Measurements from ENCODE around the gene MEAK7. TPM values are rescaled to one million over a fixed set of nuclear protein-coding genes. Genes with fewer than 3 reads are reported as not detected.

Gene MEAK7
- total RNA-seq, 4 donors from 2014 or later: 9.2 to 15.9 (median 14.3) TPM

DNA sequence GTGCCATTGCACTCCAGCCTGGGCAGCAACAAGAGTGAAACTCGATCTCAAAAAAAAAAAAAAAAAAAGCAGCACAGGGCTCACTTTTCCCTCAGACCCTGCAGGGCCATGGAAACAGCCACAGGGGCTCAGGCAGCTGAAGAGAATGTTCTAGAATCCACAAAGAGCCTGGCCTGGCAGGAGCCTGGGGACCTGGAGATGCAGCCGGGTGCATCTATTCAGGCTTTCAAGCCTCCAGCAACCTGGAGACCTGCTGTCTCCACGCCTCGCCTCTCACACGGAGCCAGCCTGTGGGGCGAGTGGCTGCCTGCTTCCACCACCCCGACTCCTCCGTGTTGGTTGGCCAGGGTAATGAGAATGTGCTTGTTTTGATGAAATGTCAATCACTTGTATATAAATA is 44.0 kb upstream of the MEAK7 start:
- WGBS, 2 donors: 83 to 85% methylated on average over 8 of the region's 8 CpGs

DNA sequence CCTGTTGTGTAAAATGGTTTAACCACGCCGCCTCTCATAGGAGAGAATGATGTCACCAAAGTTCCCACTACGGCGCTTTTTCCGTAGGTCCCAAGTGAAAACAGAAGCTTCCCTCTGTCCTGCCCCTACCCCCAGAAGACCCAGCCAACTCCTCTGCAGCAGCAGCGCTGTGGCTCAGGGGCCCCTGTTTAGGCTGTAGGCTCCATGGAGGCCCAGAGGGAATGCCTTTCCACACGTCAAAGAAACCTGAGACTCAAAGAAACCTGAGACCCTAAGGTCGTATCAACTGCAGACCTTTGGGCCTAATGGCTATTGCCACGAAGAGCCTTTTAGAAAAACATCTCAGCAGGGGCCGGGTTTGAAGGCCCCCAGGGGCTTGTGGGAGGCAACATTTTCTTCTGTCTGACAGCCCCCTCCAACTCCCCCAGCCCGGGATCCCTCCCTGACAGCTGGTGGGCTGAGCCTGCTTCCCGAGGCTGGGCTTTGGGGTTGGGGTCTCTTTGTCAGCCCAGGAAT is 43.1 kb upstream of the MEAK7 start:
- Histone ChIP-seq H3K27ac (no peak overlapping the region), H3K9me3 (no peaks in the 10 kb centered on the region), H3K4me1 (peaks cover 0 to 12% (median 4%) of the 10 kb centered on the region in 4 donors), H3K27me3 (peaks cover 0 to 4% of the 10 kb centered on the region in 2 donors), H3K36me3 (no peaks in the 10 kb centered on the region), H3K4me3 (no peak overlapping the region)
- no peak for TF ChIP-seq EP300 (IDR thresholded peaks at IDR 0.05)
- TF ChIP-seq POLR2A (IDR thresholded peaks at IDR 0.05): no peak
- TF ChIP-seq, protein P1, sequence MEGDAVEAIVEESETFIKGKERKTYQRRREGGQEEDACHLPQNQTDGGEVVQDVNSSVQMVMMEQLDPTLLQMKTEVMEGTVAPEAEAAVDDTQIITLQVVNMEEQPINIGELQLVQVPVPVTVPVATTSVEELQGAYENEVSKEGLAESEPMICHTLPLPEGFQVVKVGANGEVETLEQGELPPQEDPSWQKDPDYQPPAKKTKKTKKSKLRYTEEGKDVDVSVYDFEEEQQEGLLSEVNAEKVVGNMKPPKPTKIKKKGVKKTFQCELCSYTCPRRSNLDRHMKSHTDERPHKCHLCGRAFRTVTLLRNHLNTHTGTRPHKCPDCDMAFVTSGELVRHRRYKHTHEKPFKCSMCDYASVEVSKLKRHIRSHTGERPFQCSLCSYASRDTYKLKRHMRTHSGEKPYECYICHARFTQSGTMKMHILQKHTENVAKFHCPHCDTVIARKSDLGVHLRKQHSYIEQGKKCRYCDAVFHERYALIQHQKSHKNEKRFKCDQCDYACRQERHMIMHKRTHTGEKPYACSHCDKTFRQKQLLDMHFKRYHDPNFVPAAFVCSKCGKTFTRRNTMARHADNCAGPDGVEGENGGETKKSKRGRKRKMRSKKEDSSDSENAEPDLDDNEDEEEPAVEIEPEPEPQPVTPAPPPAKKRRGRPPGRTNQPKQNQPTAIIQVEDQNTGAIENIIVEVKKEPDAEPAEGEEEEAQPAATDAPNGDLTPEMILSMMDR (IDR thresholded peaks at IDR 0.05): no peak
- WGBS, 2 donors: 73 to 81% methylated on average over 12 of the region's 12 CpGs
- DNase-seq (ENCODE audit: low spot score in 2 of 2): no peak

More for the DNA sequence above, 44.0 kb upstream of the MEAK7 start:
- H3K36me3 ChIP-seq: no peaks in the 10 kb centered on the region
- H3K27me3 ChIP-seq: peaks cover 0 to 4% of the 10 kb centered on the region in 2 donors
- H3K4me3 ChIP-seq: no peak overlapping the region
- no peak for DNase-seq (ENCODE audit: low spot score in 2 of 2)
- TF ChIP-seq EP300 (IDR thresholded peaks at IDR 0.05) (no peak), POLR2A (IDR thresholded peaks at IDR 0.05) (no peak)
- TF ChIP-seq, protein P1 (IDR thresholded peaks at IDR 0.05): no peak
- peak overlapping the region in 3 of 4 donors; percentile 49 to 60 (median 52) for H3K27ac ChIP-seq
- peaks cover 0 to 12% (median 4%) of the 10 kb centered on the region in 4 donors for H3K4me1 ChIP-seq
- H3K9me3 ChIP-seq: no peaks in the 10 kb centered on the region

DNA sequence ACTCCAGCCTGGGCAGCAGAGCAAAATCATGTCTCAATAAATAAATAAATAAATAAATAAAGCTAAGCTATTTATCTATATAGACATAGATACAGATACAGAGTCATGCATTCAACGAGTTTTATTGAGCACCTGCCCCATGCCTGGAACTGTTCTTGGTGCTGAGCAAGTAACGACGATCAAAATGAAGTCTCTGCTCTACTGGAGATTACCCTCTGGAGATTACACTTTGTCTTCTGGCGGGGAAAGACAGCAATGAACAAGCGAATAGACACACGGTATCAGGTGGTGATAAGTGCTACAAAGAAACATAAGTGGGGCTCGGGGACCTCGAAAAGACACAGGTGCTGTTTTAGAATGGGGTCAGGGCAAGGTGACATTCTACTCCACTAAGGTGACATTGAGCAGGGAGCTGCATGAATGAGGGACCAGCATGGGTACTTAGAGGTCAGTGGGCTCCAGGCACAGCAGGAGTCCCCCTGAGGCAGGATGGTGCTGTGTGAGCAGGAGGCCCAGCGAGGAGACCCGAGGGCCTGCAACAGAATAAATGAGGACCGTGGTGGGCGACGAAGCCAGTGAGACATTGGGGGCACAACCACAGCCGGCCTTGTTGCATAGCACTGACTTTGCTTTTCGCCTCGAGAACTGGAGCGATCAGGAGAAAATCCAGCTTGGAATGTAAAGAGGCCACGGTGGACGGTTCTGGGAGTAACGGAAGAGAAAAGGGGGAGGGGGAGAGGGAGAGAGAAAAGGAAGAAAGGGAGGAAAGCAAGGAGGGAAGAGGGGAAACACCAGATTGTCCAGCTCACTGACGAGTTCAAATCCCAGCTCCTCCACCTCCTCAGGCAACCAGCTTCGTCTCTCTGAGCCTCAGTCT is 42.4 kb upstream of the MEAK7 start:
- H3K4me3 ChIP-seq: no peak overlapping the region
- H3K4me1 ChIP-seq: peaks cover 0 to 12% (median 4%) of the 10 kb centered on the region in 4 donors
- H3K27me3 ChIP-seq: peaks cover 0 to 4% of the 10 kb centered on the region in 2 donors
- no peaks in the 10 kb centered on the region for H3K9me3 ChIP-seq
- no peak for DNase-seq (ENCODE audit: low spot score in 2 of 2)
- 81 to 86% methylated on average over 22 of the region's 22 CpGs for WGBS, 2 donors
- no peaks in the 10 kb centered on the region for H3K36me3 ChIP-seq
- TF ChIP-seq, protein P1 (IDR thresholded peaks at IDR 0.05): no peak
- TF ChIP-seq POLR2A (IDR thresholded peaks at IDR 0.05): no peak
- TF ChIP-seq EP300 (IDR thresholded peaks at IDR 0.05): no peak
- H3K27ac ChIP-seq: no peak overlapping the region

DNA sequence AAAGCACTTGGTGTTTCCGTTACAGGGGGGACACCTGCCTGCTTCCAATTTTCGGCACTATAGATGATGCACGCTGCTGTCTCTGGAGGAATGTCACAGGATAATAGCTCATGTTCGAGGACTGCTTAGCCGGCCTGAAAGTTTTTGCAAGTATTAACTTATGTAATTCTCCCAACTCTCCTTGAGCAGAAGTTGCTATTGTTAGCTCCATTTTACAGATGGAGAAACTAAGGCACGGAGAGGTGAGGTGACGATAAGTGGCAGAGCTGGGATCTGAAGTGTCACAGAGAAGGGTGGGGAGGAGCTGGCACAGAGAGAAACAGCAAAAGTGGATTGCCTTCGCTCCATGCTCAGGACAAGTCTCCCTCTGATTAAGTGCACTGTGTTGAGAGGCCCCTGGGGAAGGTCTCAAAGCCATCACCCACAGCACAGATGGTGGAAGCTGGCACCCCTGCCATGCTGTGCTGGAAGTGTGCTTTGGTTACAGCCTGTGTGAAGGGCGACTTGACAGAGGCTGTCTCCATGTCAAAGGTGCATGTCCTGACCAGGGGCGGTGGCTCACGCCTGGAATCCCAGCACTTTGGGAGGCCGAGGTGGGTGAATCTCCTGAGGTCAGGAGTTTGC is 40.8 kb upstream of the MEAK7 start:
- Histone ChIP-seq H3K36me3 (no peaks in the 10 kb centered on the region), H3K4me3 (no peak overlapping the region), H3K9me3 (no peaks in the 10 kb centered on the region), H3K27me3 (peaks cover 0 to 4% of the 10 kb centered on the region in 2 donors), H3K4me1 (peaks cover 0 to 12% (median 4%) of the 10 kb centered on the region in 4 donors), H3K27ac (no peak overlapping the region)
- TF ChIP-seq, protein P1 (IDR thresholded peaks at IDR 0.05): no peak
- TF ChIP-seq EP300 (IDR thresholded peaks at IDR 0.05) (no peak), POLR2A (IDR thresholded peaks at IDR 0.05) (no peak)
- 76 to 86% methylated on average over 9 to 12 of the region's 12 CpGs for whole genome bisulfite sequencing, 2 donors
- DNase-seq (ENCODE audit: low spot score in 2 of 2): no peak
